ENCODE results near the gene TFB1M.
"Not testable (repeated sequence)": the region's sequence is repeated elsewhere in the genome, so short reads cannot be mapped to it uniquely, and the experiment has no call there.

TFB1M gene

GRCh38 chr6:155292711-155293110, 21.6 kb downstream of the TFB1M start:
- DNase-seq: no peak

GRCh38 chr6:155291291-155291690, 23.0 kb downstream of the TFB1M start:
- no peak for DNase-seq

GRCh38 chr6:155290491-155290890, 23.8 kb downstream of the TFB1M start:
- no peak for DNase-seq

GRCh38 chr6:155287762-155288161, 26.5 kb downstream of the TFB1M start:
- no peak for DNase-seq

- no peak for DNase-seq
Measured at GRCh38 chr6:155284775-155285174, 29.5 kb downstream of the TFB1M start.

- DNase-seq: no peak
Measured at GRCh38 chr6:155278319-155279049, 35.8 kb downstream of the TFB1M start.

- no peak for DNase-seq
Measured at GRCh38 chr6:155276638-155277037, 37.6 kb downstream of the TFB1M start.

- DNase-seq: no peak
Measured at GRCh38 chr6:155275808-155276480, 38.3 kb downstream of the TFB1M start.

GRCh38 chr6:155274533-155274932, 39.8 kb downstream of the TFB1M start:
- DNase-seq: no peak

GRCh38 chr6:155274106-155274505, 40.2 kb downstream of the TFB1M start:
- no peak for DNase-seq

- DNase-seq: no peak
Measured at GRCh38 chr6:155273431-155273830, 40.9 kb downstream of the TFB1M start.

GRCh38 chr6:155272353-155273232, 41.7 kb downstream of the TFB1M start:
- no peak for DNase-seq

- DNase-seq: no peak
Measured at GRCh38 chr6:155271145-155271544, 43.1 kb downstream of the TFB1M start.

- no peak for DNase-seq
Measured at GRCh38 chr6:155270561-155271091, 43.7 kb downstream of the TFB1M start.

- no peak for DNase-seq
Measured at GRCh38 chr6:155269765-155270164, 44.5 kb downstream of the TFB1M start.

- DNase-seq: not testable (repeated sequence)
Measured at GRCh38 chr6:155268088-155268867, 46.0 kb downstream of the TFB1M start.

- no peak for DNase-seq
Measured at GRCh38 chr6:155267411-155267810, 46.9 kb downstream of the TFB1M start.

GRCh38 chr6:155265843-155266535, 48.3 kb downstream of the TFB1M start:
- DNase-seq: no peak

GRCh38 chr6:155264693-155265320, 49.5 kb downstream of the TFB1M start:
- no peak for DNase-seq

GRCh38 chr6:155263373-155264063, 50.8 kb downstream of the TFB1M start, which contains the start of gene CLDN20:
Gene CLDN20, plus strand, starts transcription at chr6:155264013. Its CDS starts 11,707 bp downstream, at chr6:155275720.
- DNase-seq: no peak

- DNase-seq: no peak
Measured at GRCh38 chr6:155262655-155263054, 51.6 kb downstream of the TFB1M start.
